ENCODE results near the gene SLC6A17.

Gene SLC6A17

GRCh38 chr1:110150330-110151174 is at the start of gene SLC6A17:
SLC6A17 (plus strand) TSS chr1:110150494; CDS start chr1:110166930, 16,436 bp downstream.
- peak; percentile 39 for DNase-seq

- no peak for DNase-seq
Measured at GRCh38 chr1:110102081-110102480, 48.2 kb upstream of the SLC6A17 start.

GRCh38 chr1:110106013-110106941 is 44.0 kb upstream of the SLC6A17 start:
- peak; percentile 55 for DNase-seq

DNA sequence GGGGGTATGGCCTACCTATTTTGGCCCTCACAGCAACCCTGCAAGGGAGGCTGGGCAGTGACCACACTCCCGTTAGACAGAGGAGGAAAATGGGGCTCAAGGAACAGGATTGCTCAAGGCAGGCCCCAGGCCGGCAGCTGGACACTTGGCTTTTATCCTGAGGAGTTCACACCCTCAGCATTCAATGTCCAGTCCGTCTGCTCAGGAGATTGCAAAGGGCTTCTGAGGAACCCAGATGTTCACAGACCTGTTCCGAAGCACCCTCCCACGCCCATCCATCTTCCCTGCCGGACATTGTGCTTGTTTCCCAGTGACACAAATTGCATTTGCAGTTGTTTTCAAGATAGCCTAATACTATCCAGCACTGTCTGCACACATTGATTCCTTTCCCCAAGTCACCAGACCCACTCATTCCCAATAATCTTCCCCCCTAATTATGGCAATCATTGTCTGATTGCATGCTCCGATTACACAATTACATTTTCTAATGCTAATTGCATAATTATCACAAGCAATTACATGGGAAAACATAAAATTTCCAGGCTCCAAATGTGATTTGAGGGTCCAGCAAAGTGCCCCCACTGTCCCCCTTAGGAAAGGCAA is 42.3 kb upstream of the SLC6A17 start:
- no peak for DNase-seq

- no peak for DNase-seq
Measured at GRCh38 chr1:110111081-110111480, 39.2 kb upstream of the SLC6A17 start.

GRCh38 chr1:110112143-110112542 is 38.2 kb upstream of the SLC6A17 start, which contains the start of gene UBL4B:
UBL4B (plus strand) TSS chr1:110112443; CDS start chr1:110112535, 92 bp downstream.
- DNase-seq, result no peak

DNA sequence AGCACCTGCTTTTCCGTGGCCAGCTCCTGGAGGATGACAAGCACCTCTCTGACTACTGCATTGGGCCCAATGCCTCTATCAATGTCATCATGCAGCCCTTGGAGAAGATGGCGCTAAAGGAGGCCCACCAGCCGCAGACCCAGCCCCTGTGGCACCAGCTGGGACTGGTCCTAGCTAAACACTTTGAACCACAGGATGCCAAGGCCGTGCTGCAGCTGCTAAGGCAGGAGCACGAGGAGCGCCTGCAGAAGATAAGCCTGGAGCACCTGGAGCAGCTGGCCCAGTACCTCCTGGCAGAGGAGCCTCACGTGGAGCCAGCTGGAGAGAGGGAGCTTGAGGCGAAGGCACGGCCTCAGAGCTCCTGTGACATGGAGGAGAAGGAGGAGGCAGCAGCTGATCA is 37.6 kb upstream of the SLC6A17 start:
- no peak for DNase-seq

GRCh38 chr1:110113551-110113950 is 36.7 kb upstream of the SLC6A17 start:
- no peak for DNase-seq

- no peak for DNase-seq
Measured at GRCh38 chr1:110114173-110114572, 36.1 kb upstream of the SLC6A17 start.

DNA sequence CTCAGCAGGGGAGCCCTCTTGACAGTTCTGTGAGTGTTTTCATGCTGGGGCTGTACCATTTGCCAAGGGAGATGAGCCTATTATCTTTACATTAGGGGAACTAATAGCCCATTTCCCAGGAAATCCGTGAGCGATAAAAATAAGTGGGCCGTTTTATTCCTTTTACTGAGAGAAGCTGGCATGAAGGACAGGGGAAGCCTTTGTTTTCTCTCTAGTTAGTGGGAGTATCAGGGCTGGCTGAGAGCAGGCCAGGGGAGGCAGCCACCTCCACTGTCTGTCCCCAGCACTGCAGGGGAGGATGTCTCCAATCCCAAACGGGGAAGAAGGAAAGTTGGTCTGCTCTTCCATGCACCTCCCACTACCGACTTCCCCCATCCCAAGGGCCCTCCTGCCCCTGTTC is 35.5 kb upstream of the SLC6A17 start:
- no peak for DNase-seq

- no peak for DNase-seq
Measured at GRCh38 chr1:110118636-110119396, 31.5 kb upstream of the SLC6A17 start.

GRCh38 chr1:110119843-110120242 is 30.5 kb upstream of the SLC6A17 start:
- DNase-seq, result peak; percentile 36

DNA sequence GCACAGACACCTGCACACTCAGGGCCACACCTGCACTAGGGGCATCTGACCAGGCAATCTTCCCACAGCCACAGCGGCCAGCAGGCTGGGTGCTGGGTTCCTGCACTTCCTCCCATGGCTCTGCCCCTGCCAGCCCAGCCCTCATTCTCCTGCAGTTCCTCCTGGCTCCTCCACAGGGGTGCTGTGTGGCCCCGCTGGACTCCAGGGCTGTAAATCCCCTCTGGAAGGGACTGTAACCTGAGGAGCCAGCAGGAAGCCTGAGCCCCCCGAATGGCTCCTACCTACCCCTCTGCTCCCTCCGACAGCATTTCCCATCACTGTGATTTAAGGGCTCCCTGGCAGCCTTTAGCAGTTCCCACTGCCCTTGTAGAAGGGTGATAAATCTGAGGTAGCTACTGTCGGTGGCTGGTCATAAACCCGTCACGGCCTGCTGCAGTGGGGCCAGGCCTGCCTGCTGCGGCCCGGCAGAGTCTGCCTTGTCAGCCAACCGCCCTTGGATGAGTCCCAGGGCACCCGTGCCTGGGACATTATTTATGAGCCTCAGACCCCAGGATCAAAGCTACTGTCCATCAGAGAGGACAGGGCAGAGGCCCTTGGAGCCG is 29.2 kb upstream of the SLC6A17 start:
- DNase-seq, result no peak

GRCh38 chr1:110123224-110123623 is 27.1 kb upstream of the SLC6A17 start:
- DNase-seq, result no peak

DNA sequence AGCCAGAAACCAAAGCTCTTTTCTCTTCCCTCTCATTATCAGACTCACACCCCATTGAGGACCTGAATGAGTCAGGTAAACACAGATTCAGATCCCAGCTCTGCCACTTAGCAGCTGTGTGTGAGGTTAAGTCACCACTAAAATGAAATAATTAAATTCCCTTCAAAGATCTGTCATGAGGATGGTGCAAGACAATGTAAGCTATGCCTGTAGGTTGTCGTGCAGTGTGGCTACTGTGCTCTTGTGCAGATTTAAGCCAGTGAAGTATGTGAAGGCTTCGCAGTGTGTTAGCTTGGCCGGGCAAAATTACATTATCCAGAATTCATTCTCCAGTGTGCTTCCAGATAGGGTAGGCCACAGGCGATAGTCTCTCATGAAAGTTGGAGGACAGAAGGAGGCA is 24.5 kb upstream of the SLC6A17 start:
- no peak for DNase-seq

- no peak for DNase-seq
Measured at GRCh38 chr1:110130113-110130591, 20.1 kb upstream of the SLC6A17 start.

GRCh38 chr1:110130989-110131388 is 19.3 kb upstream of the SLC6A17 start:
- DNase-seq, result no peak

- DNase-seq, result no peak
Measured at GRCh38 chr1:110132682-110133081, 17.6 kb upstream of the SLC6A17 start.

- DNase-seq, result peak; percentile 70
Measured at GRCh38 chr1:110133436-110133835, 16.9 kb upstream of the SLC6A17 start.

- DNase-seq, result no peak
Measured at GRCh38 chr1:110134050-110134595, 16.2 kb upstream of the SLC6A17 start.

- no peak for DNase-seq
Measured at GRCh38 chr1:110135246-110135645, 15.0 kb upstream of the SLC6A17 start.

DNA sequence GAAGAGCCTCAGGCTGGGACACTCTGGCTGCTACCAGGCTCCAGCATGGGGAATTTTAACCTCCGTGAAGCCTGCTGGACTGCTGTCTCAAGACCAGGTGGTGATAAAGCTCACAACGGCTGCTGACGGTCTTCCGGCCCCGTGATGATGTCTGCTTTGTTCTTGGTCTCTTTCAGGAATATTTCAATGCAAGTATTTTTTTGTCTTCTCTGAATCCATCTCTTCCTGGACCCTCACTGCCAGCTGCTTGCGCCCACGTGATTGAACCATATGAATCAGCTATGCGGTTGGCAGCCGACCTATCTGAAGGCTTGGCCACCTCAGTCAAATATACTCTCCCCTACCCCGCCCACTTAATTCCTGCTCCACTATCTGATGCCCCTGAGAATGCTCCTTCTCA is 14.6 kb upstream of the SLC6A17 start:
- DNase-seq, result no peak

Measured in NCI-H446 treated with DMSO at 0.1 percent for 48 hours (cell line).